K562 (cell line): Measurements from ENCODE around the gene PRR7. TPM values are rescaled to one million over a fixed set of nuclear protein-coding genes. Genes with fewer than 3 reads are reported as not detected.

Experiments
- CXXC5 ChIP-seq: fragments of 250-450 bp; sonication (Bioruptor Pico); IDR thresholded peaks from 2 replicates; pipeline ENCODE4 v1.8.0; 2022; ENCODE audit warnings: inconsistent platforms, mild to moderate bottlenecking, moderate library complexity
- GATAD2A ChIP-seq: fragments of 450-650 bp; IDR thresholded peaks from 2 replicates; pipeline ENCODE4 v1.6.1; 2017
- HCFC1 ChIP-seq: IDR thresholded peaks from 2 replicates; pipeline ENCODE4 v1.6.1; 2012; ENCODE audit warnings: low read depth, low read length, improper control_type of control experiment
- HDAC3 ChIP-seq: fragments of 450-650 bp; IDR thresholded peaks from 2 replicates; pipeline ENCODE4 v1.6.1; 2018; ENCODE audit warnings: borderline replicate concordance, mild to moderate bottlenecking, moderate library complexity; ENCODE audit not compliant: partially characterized antibody
- KAT2B ChIP-seq: IDR thresholded peaks from one replicate; pipeline ENCODE4 v1.6.1; 2012; ENCODE audit warnings: low read depth, mild to moderate bottlenecking, control low read depth, inconsistent platforms, low read length, moderate library complexity
- MAFF ChIP-seq: IDR thresholded peaks from 2 replicates; pipeline ENCODE4 v1.6.1; 2012; ENCODE audit warnings: low read length, improper control_type of control experiment
- PHTF2 ChIP-seq: fragments of 250-450 bp; sonication (Bioruptor Pico); IDR thresholded peaks from 2 replicates; pipeline ENCODE4 v1.5.0; 2021; ENCODE audit warnings: mild to moderate bottlenecking
- POLR2A ChIP-seq: fragments of 450-650 bp; conservative IDR thresholded peaks from 2 replicates; pipeline ENCODE4 v1.6.1; 2016
- RAD21 ChIP-seq, 2 experiments: fragments of 250-450 bp in 1 of 2; fragments of 450-650 bp in 1 of 2; sonication (Bioruptor Pico) in 1 of 2; formaldehyde crosslinking in 1 of 2; IDR thresholded peaks in 1 of 2; conservative IDR thresholded peaks in 1 of 2; 2 replicates each; pipeline versions ENCODE4 v1.4.0 to v1.8.0; 2020 to 2022; ENCODE audit warnings: mild to moderate bottlenecking in 2 of 2, moderate library complexity in 1 of 2
- RCOR1 ChIP-seq, 2 experiments: IDR thresholded peaks; 2 replicates each; pipeline ENCODE4 v1.6.1; 2012; ENCODE audit warnings: low read depth in 2 of 2, low read length in 2 of 2, borderline replicate concordance in 1 of 2, improper control_type of control experiment in 1 of 2
- SPI1 ChIP-seq: IDR thresholded peaks from 2 replicates; pipeline ENCODE4 v1.6.1; 2011; ENCODE audit warnings: low read depth, low read length, control low read depth, borderline replicate concordance
- TAF1 ChIP-seq: IDR thresholded peaks from 2 replicates; pipeline ENCODE4 v1.6.1; 2011; ENCODE audit warnings: mild to moderate bottlenecking, low read length, moderate library complexity; ENCODE audit not compliant: insufficient read depth, control insufficient read depth, severe bottlenecking; ENCODE audit errors: extremely low read depth
- TCFL5 ChIP-seq: fragments of 250-450 bp; sonication (Bioruptor Pico); conservative IDR thresholded peaks from 2 replicates; pipeline ENCODE4 v1.6.1; 2021; ENCODE audit warnings: mild to moderate bottlenecking, moderate library complexity, matching md5 sums
- XRCC5 ChIP-seq: fragments of 200-400 bp; formaldehyde crosslinking; IDR thresholded peaks from 2 replicates; pipeline ENCODE4 v1.6.1; 2017; ENCODE audit warnings: low read depth, mild to moderate bottlenecking, low read length
- ZFP30 ChIP-seq: fragments of 250-450 bp; sonication (Bioruptor Pico); IDR thresholded peaks from 2 replicates; pipeline ENCODE4 v1.8.0; 2022; ENCODE audit warnings: moderate library complexity, mild to moderate bottlenecking, inconsistent platforms, borderline replicate concordance
- ZNF408 ChIP-seq: fragments of 250-450 bp; sonication (Bioruptor Pico); IDR thresholded peaks from 2 replicates; pipeline ENCODE4 v1.4.0; 2020; ENCODE audit warnings: low read depth, mild to moderate bottlenecking, moderate library complexity
- ZNF696 ChIP-seq: fragments of 250-450 bp; sonication (Bioruptor Pico); conservative IDR thresholded peaks from 2 replicates; pipeline ENCODE4 v1.4.0; 2020; ENCODE audit warnings: mild to moderate bottlenecking, moderate library complexity
- ZNF785 ChIP-seq: fragments of 250-450 bp; sonication (Bioruptor Pico); IDR thresholded peaks from 2 replicates; pipeline ENCODE4 v1.4.0; 2020; ENCODE audit warnings: mild to moderate bottlenecking
- polyA plus RNA-seq, 8 experiments: library from polyadenylated mRNA; depleted of rRNA in 4 of 8; stranded (reverse) in 5 of 8; unstranded in 3 of 8; fragments of >200 nt; fragmentation: Nextera tagmentation in 2 of 8; fragmentation: Illumina TruSeq in 1 of 8; extraction: Ambion mirVana in 2 of 8; extraction: Trizol in 1 of 8; gene quantifications; 2 replicates each; pipeline versions ENCODE4 v1.2.1 to v1.2.3, GENCODE V29; 2011 to 2014; ENCODE audit warnings: inconsistent platforms in 1 of 8, missing spikeins in 1 of 8
- total RNA-seq, 7 experiments: library from RNA; depleted of rRNA in 6 of 7; stranded (reverse); fragments of >200 nt in 6 of 7; fragmentation: Illumina TruSeq in 2 of 7; extraction: Trizol in 2 of 7; gene quantifications; 2 replicates each; pipeline versions ENCODE4 v1.2.1 to v1.2.3, GENCODE V29; 2011 to 2021; ENCODE audit warnings: low replicate concordance in 1 of 7
- TF ChIP-seq, protein P1 (sequence below): IDR thresholded peaks from 2 replicates; pipeline ENCODE4 v1.6.1; 2012; ENCODE audit warnings: low read depth, low read length, improper control_type of control experiment, borderline replicate concordance
- TF ChIP-seq, protein P2 (sequence below), 2 experiments: IDR thresholded peaks in 1 of 2; conservative IDR thresholded peaks in 1 of 2; 2 replicates each; pipeline ENCODE4 v1.6.1; 2016; ENCODE audit warnings: low read depth in 2 of 2, mild to moderate bottlenecking in 1 of 2, missing compliant biosample characterization in 1 of 2, missing genetic modification characterization in 1 of 2, moderate library complexity in 1 of 2
- TF ChIP-seq, protein P3 (sequence below): fragments of 200-400 bp; formaldehyde crosslinking; IDR thresholded peaks from 2 replicates; pipeline ENCODE4 v1.6.1; 2017; ENCODE audit warnings: mild to moderate bottlenecking, low read depth, low read length, moderate library complexity

The PRR7 gene
- total and polyA plus RNA-seq, 9 of the 15 experiments (the other 6 are each of a cell fraction or from before 2014, with no cell fraction given), result 0.80 to 11.3 (median 10.4) TPM; not detected in 4

DNA sequence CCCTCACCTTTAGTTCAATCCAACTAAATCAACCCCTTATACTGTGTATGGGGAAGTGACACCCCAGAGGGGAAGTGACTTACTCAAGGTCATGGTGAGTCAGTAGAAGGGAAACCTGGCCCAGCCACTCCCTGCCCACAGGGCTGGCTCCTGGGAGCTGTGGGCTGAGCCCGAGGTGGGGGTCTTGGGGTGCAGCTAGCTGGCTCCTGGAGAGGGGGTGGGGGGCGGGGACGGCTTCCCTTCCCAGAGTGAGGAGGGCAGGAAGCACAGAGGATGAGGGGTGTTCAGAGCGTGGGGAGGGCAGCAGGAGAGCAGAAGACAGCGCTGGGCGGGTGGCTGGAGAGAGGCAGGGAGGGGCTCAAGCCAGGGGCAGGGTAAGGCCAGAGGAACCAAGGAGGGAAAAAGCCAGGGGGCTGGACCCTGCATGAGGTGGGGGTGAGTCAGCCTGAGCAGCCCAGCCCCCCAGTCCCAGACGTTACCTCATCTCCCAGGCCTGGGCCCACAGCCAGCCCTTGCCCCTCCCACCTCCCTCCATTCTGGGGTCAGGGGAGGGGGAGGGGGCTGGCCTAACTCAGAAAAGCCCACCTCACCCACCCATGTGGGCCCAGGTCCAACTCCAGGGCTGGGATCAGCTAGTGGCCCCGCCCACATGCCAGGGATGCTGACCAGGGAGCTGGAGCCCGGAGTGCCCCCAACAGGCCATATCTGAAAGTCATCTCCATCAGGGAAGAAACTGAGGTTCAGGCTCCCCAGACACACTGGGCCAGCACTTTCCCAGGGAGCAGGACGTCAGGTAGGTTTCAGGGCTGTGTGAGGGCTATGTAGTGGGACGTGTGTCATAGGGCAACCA is 48.0 kb downstream of the PRR7 start (continued):
- TF ChIP-seq, protein P1, sequence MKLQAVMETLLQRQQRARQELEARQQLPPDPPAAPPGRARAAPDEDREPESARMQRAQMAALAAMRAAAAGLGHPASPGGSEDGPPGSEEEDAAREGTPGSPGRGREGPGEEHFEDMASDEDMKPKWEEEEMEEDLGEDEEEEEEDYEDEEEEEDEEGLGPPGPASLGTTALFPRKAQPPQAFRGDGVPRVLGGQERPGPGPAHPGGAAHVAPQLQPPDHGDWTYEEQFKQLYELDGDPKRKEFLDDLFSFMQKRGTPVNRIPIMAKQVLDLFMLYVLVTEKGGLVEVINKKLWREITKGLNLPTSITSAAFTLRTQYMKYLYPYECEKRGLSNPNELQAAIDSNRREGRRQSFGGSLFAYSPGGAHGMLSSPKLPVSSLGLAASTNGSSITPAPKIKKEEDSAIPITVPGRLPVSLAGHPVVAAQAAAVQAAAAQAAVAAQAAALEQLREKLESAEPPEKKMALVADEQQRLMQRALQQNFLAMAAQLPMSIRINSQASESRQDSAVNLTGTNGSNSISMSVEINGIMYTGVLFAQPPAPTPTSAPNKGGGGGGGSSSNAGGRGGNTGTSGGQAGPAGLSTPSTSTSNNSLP, result no peak
- no peak for TF ChIP-seq ZNF696
- TF ChIP-seq KAT2B, result no peak
- TF ChIP-seq XRCC5, result 0 out of 2 replicates have a peak, but pooled peaks have one; percentile 28
- no peak for TF ChIP-seq MAFF
- TF ChIP-seq, protein P2, sequence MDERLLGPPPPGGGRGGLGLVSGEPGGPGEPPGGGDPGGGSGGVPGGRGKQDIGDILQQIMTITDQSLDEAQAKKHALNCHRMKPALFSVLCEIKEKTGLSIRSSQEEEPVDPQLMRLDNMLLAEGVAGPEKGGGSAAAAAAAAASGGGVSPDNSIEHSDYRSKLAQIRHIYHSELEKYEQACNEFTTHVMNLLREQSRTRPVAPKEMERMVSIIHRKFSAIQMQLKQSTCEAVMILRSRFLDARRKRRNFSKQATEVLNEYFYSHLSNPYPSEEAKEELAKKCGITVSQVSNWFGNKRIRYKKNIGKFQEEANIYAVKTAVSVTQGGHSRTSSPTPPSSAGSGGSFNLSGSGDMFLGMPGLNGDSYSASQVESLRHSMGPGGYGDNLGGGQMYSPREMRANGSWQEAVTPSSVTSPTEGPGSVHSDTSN (CRISPR knock-in tag; IDR thresholded peaks at IDR 0.05; ENCODE audit: low read depth), result no peak
- TF ChIP-seq, protein P2 (tag; conservative IDR thresholded peaks at IDR 0.05; ENCODE audit: low read depth), result no peak
- peak; percentile 10; the same call in 1 of the 2 replicates for TF ChIP-seq POLR2A
- TF ChIP-seq SPI1, result peak; percentile 99
- TF ChIP-seq, protein P3, sequence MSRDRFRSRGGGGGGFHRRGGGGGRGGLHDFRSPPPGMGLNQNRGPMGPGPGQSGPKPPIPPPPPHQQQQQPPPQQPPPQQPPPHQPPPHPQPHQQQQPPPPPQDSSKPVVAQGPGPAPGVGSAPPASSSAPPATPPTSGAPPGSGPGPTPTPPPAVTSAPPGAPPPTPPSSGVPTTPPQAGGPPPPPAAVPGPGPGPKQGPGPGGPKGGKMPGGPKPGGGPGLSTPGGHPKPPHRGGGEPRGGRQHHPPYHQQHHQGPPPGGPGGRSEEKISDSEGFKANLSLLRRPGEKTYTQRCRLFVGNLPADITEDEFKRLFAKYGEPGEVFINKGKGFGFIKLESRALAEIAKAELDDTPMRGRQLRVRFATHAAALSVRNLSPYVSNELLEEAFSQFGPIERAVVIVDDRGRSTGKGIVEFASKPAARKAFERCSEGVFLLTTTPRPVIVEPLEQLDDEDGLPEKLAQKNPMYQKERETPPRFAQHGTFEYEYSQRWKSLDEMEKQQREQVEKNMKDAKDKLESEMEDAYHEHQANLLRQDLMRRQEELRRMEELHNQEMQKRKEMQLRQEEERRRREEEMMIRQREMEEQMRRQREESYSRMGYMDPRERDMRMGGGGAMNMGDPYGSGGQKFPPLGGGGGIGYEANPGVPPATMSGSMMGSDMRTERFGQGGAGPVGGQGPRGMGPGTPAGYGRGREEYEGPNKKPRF, result no peak
- TF ChIP-seq ZNF785, result no peak
- TF ChIP-seq TAF1, result peak; percentile 7
- no peak for TF ChIP-seq ZNF408 (CRISPR knock-in tag)
- TF ChIP-seq HDAC3, result no peak
- no peak for TF ChIP-seq CXXC5 (CRISPR knock-in tag)
- no peak for TF ChIP-seq ZFP30 (CRISPR knock-in tag)
- no peak for TF ChIP-seq TCFL5
- TF ChIP-seq RAD21 (CRISPR knock-in tag; conservative IDR thresholded peaks at IDR 0.05 in 1 of 2, IDR thresholded peaks at IDR 0.05 in 1 of 2), result no peak
- 0 out of 4 replicates have a peak, but pooled peaks of 1 of the 2 experiments have one; percentile 5 for TF ChIP-seq RCOR1 (IDR thresholded peaks at IDR 0.05; ENCODE audit: borderline replicate concordance in 1 of 2, low read depth in 2 of 2, low read length in 2 of 2)
- no peak for TF ChIP-seq GATAD2A
- TF ChIP-seq PHTF2 (CRISPR knock-in tag), result no peak
- no peak for TF ChIP-seq HCFC1
